ENCODE results near the gene DHRS2. TPM values are rescaled to one million over a fixed set of nuclear protein-coding genes. Genes with fewer than 3 reads are reported as not detected.

DHRS2 gene
- polyA plus RNA-seq, 1 of the 3 experiments (the other 2 are of a cell fraction) = 1.2 TPM

DNA sequence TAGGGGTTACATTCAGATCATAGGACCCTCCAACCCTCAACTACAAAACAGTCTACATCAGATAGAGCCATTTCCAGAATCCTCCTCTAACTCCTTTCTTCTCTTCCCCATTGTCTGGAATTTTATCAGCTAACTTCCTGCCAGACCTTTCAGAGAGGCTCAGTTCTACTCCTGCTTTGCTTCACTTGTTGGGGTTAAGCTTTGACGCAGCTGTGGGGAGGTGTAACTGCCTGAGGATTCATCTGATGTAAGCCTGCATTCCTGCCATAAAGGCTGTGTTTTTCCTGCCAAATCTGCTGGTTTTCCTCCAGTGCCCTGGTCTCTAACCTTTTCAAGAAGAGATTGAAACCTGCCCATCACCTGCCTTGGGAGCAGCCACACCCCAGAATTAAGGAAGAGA, 16.9 kb downstream of the DHRS2 start:
- no peak for DNase-seq
- WGBS (ENCODE audit: low lambda C conversion rate) = 42% methylated on average over 1 of the region's 1 CpG

DNA sequence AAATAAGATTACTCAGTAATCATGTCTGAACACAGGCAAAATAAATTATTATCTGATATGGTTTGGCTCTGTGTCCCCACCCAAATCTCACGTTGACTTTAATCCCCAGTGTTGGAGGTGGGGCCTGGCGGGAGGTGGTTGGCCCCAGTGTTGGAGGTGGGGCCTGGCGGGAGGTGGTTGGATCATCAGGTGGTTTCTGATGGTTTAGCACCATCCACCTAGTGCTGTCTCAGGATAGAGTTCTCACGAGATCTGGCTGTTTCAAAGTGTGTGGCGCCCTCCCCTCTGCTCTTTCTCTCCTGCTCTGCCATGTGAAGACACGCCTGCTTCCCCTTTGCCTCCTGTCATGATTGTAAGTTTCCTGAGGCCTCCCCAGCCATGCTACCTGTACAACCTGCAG, 18.1 kb downstream of the DHRS2 start:
- no peak overlapping the region for H3K27ac ChIP-seq (ENCODE audit: low read depth in 2 of 2, low read length in 1 of 2)
- H3K36me3 ChIP-seq (replicated peaks in 1 of 2; ENCODE audit: control insufficient read depth in 1 of 2, insufficient read depth in 2 of 2, low read length in 1 of 2) = no peaks in the 10 kb centered on the region
- H3K9me3 ChIP-seq = no peaks in the 10 kb centered on the region
- H4K20me1 ChIP-seq (ENCODE audit: insufficient read depth) = no peaks in the 10 kb centered on the region
- H2AFZ ChIP-seq (ENCODE audit: low read depth) = no peak overlapping the region
- H3K79me2 ChIP-seq (ENCODE audit: insufficient read depth) = no peaks in the 10 kb centered on the region
- no peaks in the 10 kb centered on the region for H3F3A ChIP-seq (replicated peaks; ENCODE audit: insufficient read depth)
- H3K9ac ChIP-seq = no peak overlapping the region
- H3K27me3 ChIP-seq (ENCODE audit: insufficient read depth) = no peaks in the 10 kb centered on the region; the same call in 1 of the 2 replicates
- ChIA-PET CTCF (interaction anchor here (1.2 to 1.6 kb wide), 2 partner anchors 22 kb away, joined by 3 to 10 read pairs; no protein-coding TSS in a partner anchor), POLR2A (no interaction called here)
- no peaks in the 10 kb centered on the region; a peak in 1 of 4 replicates for H3K4me1 ChIP-seq (ENCODE audit: control insufficient read depth in 1 of 2, insufficient read depth in 2 of 2, low read depth in 1 of 2, low read length in 1 of 2)
- WGBS (ENCODE audit: low lambda C conversion rate) = 39% methylated on average over 6 of the region's 6 CpGs
- no peak for DNase-seq
- H3K4me2 ChIP-seq = no peak overlapping the region
- no peak overlapping the region for H3K4me3 ChIP-seq (ENCODE audit: low read depth in 2 of 2, low read length in 1 of 2)
- no peaks in the 10 kb centered on the region for H3K9me2 ChIP-seq
- TF ChIP-seq SMC3 (IDR thresholded peaks at IDR 0.05; ENCODE audit: low read depth, low read length) (no peak), POLR2AphosphoS5 (IDR thresholded peaks at IDR 0.05; ENCODE audit: low read depth, low read length) (no peak), FOXJ3 (CRISPR knock-in tag; IDR thresholded peaks at IDR 0.05) (no peak), RCOR1 (IDR thresholded peaks at IDR 0.05; ENCODE audit: low read length) (no peak), NFIC (IDR thresholded peaks at IDR 0.05; ENCODE audit: borderline replicate concordance) (no peak), SIN3A (IDR thresholded peaks at IDR 0.05; ENCODE audit: borderline replicate concordance, low read depth, low read length) (no peak), MEF2A (IDR thresholded peaks at IDR 0.05; ENCODE audit: borderline replicate concordance, low read depth) (no peak)
- TF ChIP-seq, protein P1, sequence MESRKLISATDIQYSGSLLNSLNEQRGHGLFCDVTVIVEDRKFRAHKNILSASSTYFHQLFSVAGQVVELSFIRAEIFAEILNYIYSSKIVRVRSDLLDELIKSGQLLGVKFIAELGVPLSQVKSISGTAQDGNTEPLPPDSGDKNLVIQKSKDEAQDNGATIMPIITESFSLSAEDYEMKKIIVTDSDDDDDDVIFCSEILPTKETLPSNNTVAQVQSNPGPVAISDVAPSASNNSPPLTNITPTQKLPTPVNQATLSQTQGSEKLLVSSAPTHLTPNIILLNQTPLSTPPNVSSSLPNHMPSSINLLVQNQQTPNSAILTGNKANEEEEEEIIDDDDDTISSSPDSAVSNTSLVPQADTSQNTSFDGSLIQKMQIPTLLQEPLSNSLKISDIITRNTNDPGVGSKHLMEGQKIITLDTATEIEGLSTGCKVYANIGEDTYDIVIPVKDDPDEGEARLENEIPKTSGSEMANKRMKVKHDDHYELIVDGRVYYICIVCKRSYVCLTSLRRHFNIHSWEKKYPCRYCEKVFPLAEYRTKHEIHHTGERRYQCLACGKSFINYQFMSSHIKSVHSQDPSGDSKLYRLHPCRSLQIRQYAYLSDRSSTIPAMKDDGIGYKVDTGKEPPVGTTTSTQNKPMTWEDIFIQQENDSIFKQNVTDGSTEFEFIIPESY (IDR thresholded peaks at IDR 0.05; ENCODE audit: borderline replicate concordance, low read depth) = no peak
- TF ChIP-seq, protein P2, sequence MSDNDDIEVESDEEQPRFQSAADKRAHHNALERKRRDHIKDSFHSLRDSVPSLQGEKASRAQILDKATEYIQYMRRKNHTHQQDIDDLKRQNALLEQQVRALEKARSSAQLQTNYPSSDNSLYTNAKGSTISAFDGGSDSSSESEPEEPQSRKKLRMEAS (IDR thresholded peaks at IDR 0.05; ENCODE audit: low read depth) = no peak
- TF ChIP-seq, protein P3, sequence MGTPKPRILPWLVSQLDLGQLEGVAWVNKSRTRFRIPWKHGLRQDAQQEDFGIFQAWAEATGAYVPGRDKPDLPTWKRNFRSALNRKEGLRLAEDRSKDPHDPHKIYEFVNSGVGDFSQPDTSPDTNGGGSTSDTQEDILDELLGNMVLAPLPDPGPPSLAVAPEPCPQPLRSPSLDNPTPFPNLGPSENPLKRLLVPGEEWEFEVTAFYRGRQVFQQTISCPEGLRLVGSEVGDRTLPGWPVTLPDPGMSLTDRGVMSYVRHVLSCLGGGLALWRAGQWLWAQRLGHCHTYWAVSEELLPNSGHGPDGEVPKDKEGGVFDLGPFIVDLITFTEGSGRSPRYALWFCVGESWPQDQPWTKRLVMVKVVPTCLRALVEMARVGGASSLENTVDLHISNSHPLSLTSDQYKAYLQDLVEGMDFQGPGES (IDR thresholded peaks at IDR 0.05; ENCODE audit: low read depth, low read length) = no peak
- TF ChIP-seq, protein P4, sequence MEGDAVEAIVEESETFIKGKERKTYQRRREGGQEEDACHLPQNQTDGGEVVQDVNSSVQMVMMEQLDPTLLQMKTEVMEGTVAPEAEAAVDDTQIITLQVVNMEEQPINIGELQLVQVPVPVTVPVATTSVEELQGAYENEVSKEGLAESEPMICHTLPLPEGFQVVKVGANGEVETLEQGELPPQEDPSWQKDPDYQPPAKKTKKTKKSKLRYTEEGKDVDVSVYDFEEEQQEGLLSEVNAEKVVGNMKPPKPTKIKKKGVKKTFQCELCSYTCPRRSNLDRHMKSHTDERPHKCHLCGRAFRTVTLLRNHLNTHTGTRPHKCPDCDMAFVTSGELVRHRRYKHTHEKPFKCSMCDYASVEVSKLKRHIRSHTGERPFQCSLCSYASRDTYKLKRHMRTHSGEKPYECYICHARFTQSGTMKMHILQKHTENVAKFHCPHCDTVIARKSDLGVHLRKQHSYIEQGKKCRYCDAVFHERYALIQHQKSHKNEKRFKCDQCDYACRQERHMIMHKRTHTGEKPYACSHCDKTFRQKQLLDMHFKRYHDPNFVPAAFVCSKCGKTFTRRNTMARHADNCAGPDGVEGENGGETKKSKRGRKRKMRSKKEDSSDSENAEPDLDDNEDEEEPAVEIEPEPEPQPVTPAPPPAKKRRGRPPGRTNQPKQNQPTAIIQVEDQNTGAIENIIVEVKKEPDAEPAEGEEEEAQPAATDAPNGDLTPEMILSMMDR (IDR thresholded peaks at IDR 0.05) = no peak

More for the DNA sequence above, 16.9 kb downstream of the DHRS2 start:
- no peak overlapping the region for H2AFZ ChIP-seq (ENCODE audit: low read depth)
- TF ChIP-seq, protein P4 (IDR thresholded peaks at IDR 0.05) = no peak
- TF ChIP-seq MEF2A (IDR thresholded peaks at IDR 0.05; ENCODE audit: borderline replicate concordance, low read depth) = no peak
- TF ChIP-seq, protein P2 (IDR thresholded peaks at IDR 0.05; ENCODE audit: low read depth) = no peak
- no peak for TF ChIP-seq YY1 (IDR thresholded peaks at IDR 0.05; ENCODE audit: low read depth)
- no peak for TF ChIP-seq JUND (IDR thresholded peaks at IDR 0.05)
- TF ChIP-seq, protein P5, sequence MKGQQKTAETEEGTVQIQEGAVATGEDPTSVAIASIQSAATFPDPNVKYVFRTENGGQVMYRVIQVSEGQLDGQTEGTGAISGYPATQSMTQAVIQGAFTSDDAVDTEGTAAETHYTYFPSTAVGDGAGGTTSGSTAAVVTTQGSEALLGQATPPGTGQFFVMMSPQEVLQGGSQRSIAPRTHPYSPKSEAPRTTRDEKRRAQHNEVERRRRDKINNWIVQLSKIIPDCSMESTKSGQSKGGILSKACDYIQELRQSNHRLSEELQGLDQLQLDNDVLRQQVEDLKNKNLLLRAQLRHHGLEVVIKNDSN (IDR thresholded peaks at IDR 0.05; ENCODE audit: borderline replicate concordance, low read depth) = no peak
- no peak for TF ChIP-seq EP300 (IDR thresholded peaks at IDR 0.05; ENCODE audit: borderline replicate concordance in 1 of 2, low read depth in 1 of 2, low read length in 1 of 2)
- no peaks in the 10 kb centered on the region for H3K9me3 ChIP-seq
- POLR2A ChIA-PET = no interaction called here
- H3K4me1 ChIP-seq (ENCODE audit: control insufficient read depth in 1 of 2, insufficient read depth in 2 of 2, low read depth in 1 of 2, low read length in 1 of 2) = no peaks in the 10 kb centered on the region; a peak in 1 of 4 replicates
- no peak overlapping the region for H3K4me2 ChIP-seq
- no peak overlapping the region for H3K27ac ChIP-seq (ENCODE audit: low read depth in 2 of 2, low read length in 1 of 2)
- H3K36me3 ChIP-seq (replicated peaks in 1 of 2; ENCODE audit: control insufficient read depth in 1 of 2, insufficient read depth in 2 of 2, low read length in 1 of 2) = no peaks in the 10 kb centered on the region
- no peaks in the 10 kb centered on the region for H3F3A ChIP-seq (replicated peaks; ENCODE audit: insufficient read depth)
- CTCF ChIA-PET = interaction anchor here (0.6 to 1.6 kb wide), 3 partner anchors 13 to 64 kb away, joined by 3 to 10 read pairs (median 4); no protein-coding TSS in a partner anchor
- no peaks in the 10 kb centered on the region for H3K79me2 ChIP-seq (ENCODE audit: insufficient read depth)
- no peaks in the 10 kb centered on the region; the same call in 1 of the 2 replicates for H3K27me3 ChIP-seq (ENCODE audit: insufficient read depth)
- no peak overlapping the region for H3K9ac ChIP-seq
- no peaks in the 10 kb centered on the region for H3K9me2 ChIP-seq
- H4K20me1 ChIP-seq (ENCODE audit: insufficient read depth) = no peaks in the 10 kb centered on the region
- H3K4me3 ChIP-seq (ENCODE audit: low read depth in 2 of 2, low read length in 1 of 2) = no peak overlapping the region

All from SK-N-SH (cell line).